ENCODE data around the gene PARP3.

PARP3 gene

DNA sequence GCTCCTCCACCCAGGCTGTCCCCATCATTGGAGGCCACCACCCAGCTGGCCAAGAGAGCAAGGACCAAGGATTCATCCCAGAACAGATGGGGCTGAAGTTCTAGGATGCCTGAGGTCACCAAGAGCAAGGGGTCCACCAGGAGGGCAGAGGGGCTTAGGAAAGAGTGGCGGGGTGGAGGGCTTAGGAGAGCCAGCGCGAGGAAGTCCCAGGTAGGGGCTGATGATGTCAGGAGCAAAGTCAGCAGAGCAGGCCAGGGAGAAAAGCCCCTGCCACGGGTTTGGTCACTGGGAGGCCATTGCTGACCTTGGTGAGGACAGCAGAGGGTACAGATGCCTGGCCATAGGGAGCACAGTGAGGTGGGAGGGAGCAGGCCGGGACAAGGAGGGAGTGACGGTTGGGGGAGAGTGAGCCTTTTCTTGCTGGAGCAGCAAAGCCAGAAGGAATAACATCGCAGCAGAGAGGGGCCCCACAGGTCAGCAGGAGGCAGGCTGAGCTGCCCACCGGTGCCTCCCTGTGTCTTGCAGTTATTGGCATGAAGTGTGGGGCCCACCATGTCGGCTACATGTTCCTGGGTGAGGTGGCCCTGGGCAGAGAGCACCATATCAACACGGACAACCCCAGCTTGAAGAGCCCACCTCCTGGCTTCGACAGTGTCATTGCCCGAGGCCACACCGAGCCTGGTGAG, 5.2 kb downstream of the PARP3 start:
- no peak for TF ChIP-seq POLR2A (IDR thresholded peaks at IDR 0.05; ENCODE audit: extremely low read depth, insufficient read length)
- TF ChIP-seq, protein P1, sequence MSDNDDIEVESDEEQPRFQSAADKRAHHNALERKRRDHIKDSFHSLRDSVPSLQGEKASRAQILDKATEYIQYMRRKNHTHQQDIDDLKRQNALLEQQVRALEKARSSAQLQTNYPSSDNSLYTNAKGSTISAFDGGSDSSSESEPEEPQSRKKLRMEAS (IDR thresholded peaks at IDR 0.05; ENCODE audit: low read depth, low read length), result no peak
- no peak for DNase-seq (ENCODE audit: low read depth)
- H3K4me3 ChIP-seq (ENCODE audit: low read depth, low read length), result no peak overlapping the region

DNA sequence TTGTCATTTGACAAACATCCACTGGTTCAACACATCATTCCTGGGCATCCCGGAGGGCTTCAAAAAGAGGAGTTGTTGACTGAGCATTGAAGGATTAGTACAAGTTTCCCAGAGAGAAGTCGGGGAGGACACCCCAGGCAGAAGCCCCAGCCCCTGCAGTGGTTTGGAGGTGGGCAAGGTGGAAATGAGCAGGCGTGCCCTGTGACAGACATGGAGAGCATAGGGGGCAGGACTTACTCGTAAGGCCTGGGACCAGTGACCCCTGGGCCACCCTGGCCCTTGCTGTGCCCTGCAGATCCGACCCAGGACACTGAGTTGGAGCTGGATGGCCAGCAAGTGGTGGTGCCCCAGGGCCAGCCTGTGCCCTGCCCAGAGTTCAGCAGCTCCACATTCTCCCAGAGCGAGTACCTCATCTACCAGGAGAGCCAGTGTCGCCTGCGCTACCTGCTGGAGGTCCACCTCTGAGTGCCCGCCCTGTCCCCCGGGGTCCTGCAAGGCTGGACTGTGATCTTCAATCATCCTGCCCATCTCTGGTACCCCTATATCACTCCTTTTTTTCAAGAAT, 5.9 kb downstream of the PARP3 start:
- no peak for DNase-seq (ENCODE audit: low read depth)
- TF ChIP-seq, protein P1 (IDR thresholded peaks at IDR 0.05; ENCODE audit: low read depth, low read length), result no peak
- TF ChIP-seq MYC (IDR thresholded peaks at IDR 0.05; ENCODE audit: low read depth, low read length), result no peak
- TF ChIP-seq, protein P2, sequence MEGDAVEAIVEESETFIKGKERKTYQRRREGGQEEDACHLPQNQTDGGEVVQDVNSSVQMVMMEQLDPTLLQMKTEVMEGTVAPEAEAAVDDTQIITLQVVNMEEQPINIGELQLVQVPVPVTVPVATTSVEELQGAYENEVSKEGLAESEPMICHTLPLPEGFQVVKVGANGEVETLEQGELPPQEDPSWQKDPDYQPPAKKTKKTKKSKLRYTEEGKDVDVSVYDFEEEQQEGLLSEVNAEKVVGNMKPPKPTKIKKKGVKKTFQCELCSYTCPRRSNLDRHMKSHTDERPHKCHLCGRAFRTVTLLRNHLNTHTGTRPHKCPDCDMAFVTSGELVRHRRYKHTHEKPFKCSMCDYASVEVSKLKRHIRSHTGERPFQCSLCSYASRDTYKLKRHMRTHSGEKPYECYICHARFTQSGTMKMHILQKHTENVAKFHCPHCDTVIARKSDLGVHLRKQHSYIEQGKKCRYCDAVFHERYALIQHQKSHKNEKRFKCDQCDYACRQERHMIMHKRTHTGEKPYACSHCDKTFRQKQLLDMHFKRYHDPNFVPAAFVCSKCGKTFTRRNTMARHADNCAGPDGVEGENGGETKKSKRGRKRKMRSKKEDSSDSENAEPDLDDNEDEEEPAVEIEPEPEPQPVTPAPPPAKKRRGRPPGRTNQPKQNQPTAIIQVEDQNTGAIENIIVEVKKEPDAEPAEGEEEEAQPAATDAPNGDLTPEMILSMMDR (IDR thresholded peaks at IDR 0.05; ENCODE audit: low read depth, low read length), result no peak
- no peak for TF ChIP-seq POLR2A (IDR thresholded peaks at IDR 0.05; ENCODE audit: extremely low read depth, insufficient read length)
- no peak overlapping the region for H3K4me3 ChIP-seq (ENCODE audit: low read depth, low read length)

DNA sequence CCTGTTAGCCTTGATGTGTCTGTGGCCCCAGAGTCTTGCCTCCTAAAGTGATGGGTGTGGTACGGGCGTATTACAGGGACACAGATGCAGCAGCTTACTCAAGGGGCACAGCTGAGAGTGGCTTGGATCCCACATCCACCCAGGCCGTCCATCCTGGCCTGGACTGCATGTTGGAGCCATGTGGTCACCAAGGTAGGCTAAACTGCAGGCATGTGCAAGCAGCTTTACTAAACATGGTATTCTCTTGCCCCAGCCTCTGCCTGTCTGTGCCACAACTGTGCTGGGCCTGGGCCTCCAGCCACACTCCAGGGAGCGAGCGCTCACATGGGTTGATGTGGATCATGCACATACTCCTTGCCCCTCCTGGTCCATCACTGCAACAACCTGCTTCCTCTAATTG, 7.0 kb downstream of the PARP3 start:
- no peak overlapping the region for H3K4me3 ChIP-seq (ENCODE audit: low read depth, low read length)
- DNase-seq (ENCODE audit: low read depth), result no peak
- no peak for TF ChIP-seq MYC (IDR thresholded peaks at IDR 0.05; ENCODE audit: low read depth, low read length)
- TF ChIP-seq, protein P2 (IDR thresholded peaks at IDR 0.05; ENCODE audit: low read depth, low read length), result no peak
- TF ChIP-seq, protein P1 (IDR thresholded peaks at IDR 0.05; ENCODE audit: low read depth, low read length), result no peak
- TF ChIP-seq POLR2A (IDR thresholded peaks at IDR 0.05; ENCODE audit: extremely low read depth, insufficient read length), result no peak

DNA sequence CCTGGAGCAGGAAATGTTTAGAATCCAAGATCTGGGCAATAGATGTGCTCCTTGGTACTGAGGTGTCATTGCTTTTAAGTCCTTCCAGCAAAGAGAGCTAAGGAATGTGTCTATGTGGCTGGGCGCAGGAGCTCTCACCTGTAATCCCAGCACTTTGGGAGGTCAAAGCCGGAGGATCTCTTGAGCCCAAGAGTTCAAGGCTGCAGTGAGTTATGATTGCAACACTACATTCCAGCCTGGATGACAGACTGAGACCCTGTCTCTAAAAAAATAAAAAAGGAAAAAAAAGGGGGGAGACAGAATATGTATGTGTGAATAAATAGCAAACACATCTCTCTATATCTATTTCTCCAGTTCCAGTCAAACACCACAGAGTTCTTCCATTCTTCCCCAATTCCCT, 8.7 kb downstream of the PARP3 start:
- DNase-seq (ENCODE audit: low read depth), result no peak
- TF ChIP-seq, protein P1 (IDR thresholded peaks at IDR 0.05; ENCODE audit: low read depth, low read length), result no peak
- no peak for TF ChIP-seq POLR2A (IDR thresholded peaks at IDR 0.05; ENCODE audit: extremely low read depth, insufficient read length)
- TF ChIP-seq, protein P2 (IDR thresholded peaks at IDR 0.05; ENCODE audit: low read depth, low read length), result no peak
- TF ChIP-seq MYC (IDR thresholded peaks at IDR 0.05; ENCODE audit: low read depth, low read length), result no peak
- H3K4me3 ChIP-seq (ENCODE audit: low read depth, low read length), result no peak overlapping the region

DNA sequence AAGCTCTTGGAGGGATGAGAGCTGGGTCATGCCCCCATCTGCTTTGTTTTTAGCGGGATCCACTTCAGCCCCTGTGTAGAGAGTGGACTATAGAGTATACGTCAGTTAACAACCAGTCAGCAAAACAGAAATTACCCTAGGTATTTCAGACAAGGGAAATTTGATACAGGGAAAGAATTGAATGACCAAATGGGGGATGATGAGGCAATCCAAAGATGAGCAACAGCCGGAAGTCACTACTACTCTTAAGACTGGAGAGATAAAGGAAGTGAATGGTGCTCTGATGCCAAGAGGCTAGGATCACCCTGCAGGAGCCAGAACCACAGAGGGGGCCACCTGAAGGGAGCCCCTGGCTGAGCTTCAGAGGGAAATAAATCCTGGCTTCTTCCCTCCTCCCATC, 11.3 kb downstream of the PARP3 start:
- TF ChIP-seq, protein P2 (IDR thresholded peaks at IDR 0.05; ENCODE audit: low read depth, low read length), result no peak
- TF ChIP-seq, protein P1 (IDR thresholded peaks at IDR 0.05; ENCODE audit: low read depth, low read length), result no peak
- TF ChIP-seq POLR2A (IDR thresholded peaks at IDR 0.05; ENCODE audit: extremely low read depth, insufficient read length), result no peak
- no peak for TF ChIP-seq MYC (IDR thresholded peaks at IDR 0.05; ENCODE audit: low read depth, low read length)
- no peak overlapping the region for H3K4me3 ChIP-seq (ENCODE audit: low read depth, low read length)
- peak; percentile 88 for DNase-seq (ENCODE audit: low read depth)

DNA sequence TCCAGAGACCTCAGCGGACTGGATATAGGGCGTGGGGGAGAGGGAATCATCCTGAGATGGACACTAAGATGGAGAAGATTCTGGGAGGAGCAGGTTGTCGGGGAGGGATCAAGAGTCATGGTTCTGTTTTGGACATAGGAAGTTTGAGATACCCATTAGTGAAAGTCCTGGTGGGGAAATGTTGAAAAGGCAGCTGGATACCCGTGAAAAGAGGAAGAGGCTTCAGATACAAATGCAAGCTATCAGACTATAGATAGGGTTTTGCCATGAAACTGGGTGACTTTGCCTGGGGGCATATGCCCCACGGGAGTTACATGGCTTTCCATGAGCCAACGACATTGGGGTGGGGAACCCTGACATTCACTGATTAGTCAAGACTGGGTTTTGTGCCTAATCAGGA, 11.9 kb downstream of the PARP3 start:
- no peak overlapping the region for H3K4me3 ChIP-seq (ENCODE audit: low read depth, low read length)
- peak; percentile 69 for DNase-seq (ENCODE audit: low read depth)
- TF ChIP-seq, protein P2 (IDR thresholded peaks at IDR 0.05; ENCODE audit: low read depth, low read length), result no peak
- TF ChIP-seq, protein P1 (IDR thresholded peaks at IDR 0.05; ENCODE audit: low read depth, low read length), result no peak
- TF ChIP-seq MYC (IDR thresholded peaks at IDR 0.05; ENCODE audit: low read depth, low read length), result no peak
- TF ChIP-seq POLR2A (IDR thresholded peaks at IDR 0.05; ENCODE audit: extremely low read depth, insufficient read length), result no peak

All from NB4 (cell line).